ENCODE data around the gene FOXP2. TPM values are rescaled to one million over a fixed set of nuclear protein-coding genes. Genes with fewer than 3 reads are reported as not detected.
A peak's percentile ranks its signal among the peaks of the same experiment; 100 is the strongest.

The FOXP2 gene
- total and polyA plus RNA-seq, 2 donors (not counting 1 experiment from before 2014, with no cell fraction given): not detected

GRCh38 chr7:114416129-114416990, 1.7 kb downstream of the FOXP2 start:
- no peaks in the 10 kb centered on the region for H3K9me3 Mint-ChIP-seq (ENCODE audit: insufficient read depth)
- no peak overlapping the region for H3K4me3 Mint-ChIP-seq
- H3K27ac Mint-ChIP-seq: no peak overlapping the region
- ChIA-PET POLR2A (no interaction called here), CTCF (no interaction called here)
- DNase-seq (peak; percentile 2), ATAC-seq (ENCODE audit: low read depth) (no peak)
- no peaks in the 10 kb centered on the region for H3K9me3 ChIP-seq (ENCODE audit: control extremely low read depth in 1 of 3, control insufficient read depth in 2 of 3, insufficient read depth in 1 of 3, low read length in 2 of 3)
- no peaks in the 10 kb centered on the region for H3K27me3 ChIP-seq (replicated peaks in 1 of 4; ENCODE audit: control extremely low read depth in 1 of 4, control insufficient read depth in 3 of 4, insufficient read depth in 4 of 4, low read length in 3 of 4)
- no peak overlapping the region for H3K4me2 ChIP-seq (replicated peaks; ENCODE audit: low read depth, low read length, poor library complexity, severe bottlenecking)
- H3K4me1 ChIP-seq (ENCODE audit: control insufficient read depth in 2 of 2, insufficient read depth in 2 of 2, low read length in 2 of 2): no peaks in the 10 kb centered on the region
- no peak overlapping the region for H3K4me3 ChIP-seq (ENCODE audit: control extremely low read depth in 1 of 5, extremely low read depth in 1 of 5, insufficient read depth in 1 of 5, low read depth in 2 of 5, low read length in 4 of 5)
- no peak overlapping the region for H3K27ac ChIP-seq (ENCODE audit: low read length in 2 of 2)
- intact Hi-C loops (cut with micrococcal nuclease): no loop called here
- H3K36me3 ChIP-seq (replicated peaks in 1 of 2; ENCODE audit: control extremely low read depth in 1 of 2, control insufficient read depth in 1 of 2, extremely low read depth in 1 of 2, insufficient read depth in 2 of 2, low read length in 1 of 2): no peaks in the 10 kb centered on the region
- no peaks in the 10 kb centered on the region for H3K27me3 Mint-ChIP-seq
- 100% methylated on average over 1 of the region's 10 CpGs for WGBS (ENCODE audit: insufficient coverage)
- no peak overlapping the region for H2AFZ ChIP-seq (ENCODE audit: insufficient read depth, low read depth, low read length, poor library complexity, severe bottlenecking)
- H3K9ac ChIP-seq (ENCODE audit: low read length): no peak overlapping the region
- no peaks in the 10 kb centered on the region for H3K79me2 ChIP-seq (ENCODE audit: control insufficient read depth, insufficient read depth, low read length)
- H4K20me1 ChIP-seq (ENCODE audit: control insufficient read depth, insufficient read depth, low read length, poor library complexity, severe bottlenecking): no peaks in the 10 kb centered on the region
- H3K4me1 Mint-ChIP-seq: no peaks in the 10 kb centered on the region
- TF ChIP-seq EZH2 (IDR thresholded peaks at IDR 0.05; ENCODE audit: borderline replicate concordance, insufficient read depth, low read depth, low read length, poor library complexity, severe bottlenecking) (no peak), CTCF (IDR thresholded peaks at IDR 0.05) (no peak)

GRCh38 chr7:114417290-114417689, 2.7 kb downstream of the FOXP2 start:
- CTCF ChIA-PET: no interaction called here
- Histone ChIP-seq H4K20me1 (ENCODE audit: control insufficient read depth, insufficient read depth, low read length, poor library complexity, severe bottlenecking) (no peaks in the 10 kb centered on the region), H3K79me2 (ENCODE audit: control insufficient read depth, insufficient read depth, low read length) (no peaks in the 10 kb centered on the region), H3K4me2 (replicated peaks; ENCODE audit: low read depth, low read length, poor library complexity, severe bottlenecking) (no peak overlapping the region), H3K9ac (ENCODE audit: low read length) (no peak overlapping the region), H3K9me3 (ENCODE audit: control extremely low read depth in 1 of 3, control insufficient read depth in 2 of 3, insufficient read depth in 1 of 3, low read length in 2 of 3) (no peaks in the 10 kb centered on the region), H3K4me3 (ENCODE audit: control extremely low read depth in 1 of 5, extremely low read depth in 1 of 5, insufficient read depth in 1 of 5, low read depth in 2 of 5, low read length in 4 of 5) (no peak overlapping the region), H3K27ac (ENCODE audit: low read length in 2 of 2) (no peak overlapping the region), H3K4me1 (ENCODE audit: control insufficient read depth in 2 of 2, insufficient read depth in 2 of 2, low read length in 2 of 2) (no peaks in the 10 kb centered on the region), H3K27me3 (replicated peaks in 1 of 4; ENCODE audit: control extremely low read depth in 1 of 4, control insufficient read depth in 3 of 4, insufficient read depth in 4 of 4, low read length in 3 of 4) (no peaks in the 10 kb centered on the region), H2AFZ (ENCODE audit: insufficient read depth, low read depth, low read length, poor library complexity, severe bottlenecking) (no peak overlapping the region), H3K36me3 (replicated peaks in 1 of 2; ENCODE audit: control extremely low read depth in 1 of 2, control insufficient read depth in 1 of 2, extremely low read depth in 1 of 2, insufficient read depth in 2 of 2, low read length in 1 of 2) (no peaks in the 10 kb centered on the region)
- no peaks in the 10 kb centered on the region for H3K4me1 Mint-ChIP-seq
- POLR2A ChIA-PET: no interaction called here
- no peaks in the 10 kb centered on the region for H3K27me3 Mint-ChIP-seq
- no peaks in the 10 kb centered on the region for H3K9me3 Mint-ChIP-seq (ENCODE audit: insufficient read depth)
- H3K27ac Mint-ChIP-seq: no peak overlapping the region
- no peak for TF ChIP-seq EZH2 (IDR thresholded peaks at IDR 0.05; ENCODE audit: borderline replicate concordance, insufficient read depth, low read depth, low read length, poor library complexity, severe bottlenecking)
- no peak for TF ChIP-seq CTCF (IDR thresholded peaks at IDR 0.05)
- WGBS (ENCODE audit: insufficient coverage): no CpG with 5 or more reads among the region's 1 CpG
- no peak overlapping the region for H3K4me3 Mint-ChIP-seq
- ATAC-seq (ENCODE audit: low read depth) (no peak), DNase-seq (no peak)
- intact Hi-C loops (cut with micrococcal nuclease): no loop called here

Data from B cell (primary cell).